Vagina (tissue), 2 donors: ENCODE data around the gene SPTBN4.

Experiments
- CTCF ChIP-seq, 3 experiments: fragments of 450-650 bp in 2 of 3; fragments of 200-600 bp in 1 of 3; sonication (generic) in 1 of 3; IDR thresholded peaks; one replicate each; pipeline ENCODE4 v1.5.1; 2017 to 2019; ENCODE audit warnings: antibody characterized with exemption in 3 of 3, mild to moderate bottlenecking in 2 of 3, moderate library complexity in 2 of 3
- POLR2A ChIP-seq, 2 donors: fragments of 450-650 bp; IDR thresholded peaks; one replicate each; pipeline ENCODE4 v1.6.1; 2017; ENCODE audit warnings: antibody characterized with exemption in 2 of 2, mild to moderate bottlenecking in 2 of 2, moderate library complexity in 2 of 2

GRCh38 chr19:40424637-40425449, 42.0 kb upstream of the SPTBN4 start:
- no peak for TF ChIP-seq POLR2A (IDR thresholded peaks at IDR 0.05)
- TF ChIP-seq CTCF (IDR thresholded peaks at IDR 0.05): no peak
